HepG2 (cell line): ENCODE measurements around the gene ME3. TPM values are rescaled to one million over a fixed set of nuclear protein-coding genes. Genes with fewer than 3 reads are reported as not detected.
A peak's percentile ranks its signal among the peaks of the same experiment; 100 is the strongest.

ENCODE experiments used
- ETV6 ChIP-seq: sonication (generic); formaldehyde crosslinking; conservative IDR thresholded peaks from 2 replicates; pipeline ENCODE4 v1.4.0; 2020; ENCODE audit warnings: missing genetic modification reagents
- MAFK ChIP-seq, 2 experiments: IDR thresholded peaks in 1 of 2; conservative IDR thresholded peaks in 1 of 2; 2 replicates each; pipeline ENCODE4 v1.6.1; 2011; ENCODE audit warnings: improper control_type of control experiment in 2 of 2, low read length in 2 of 2
- MTERF4 ChIP-seq: sonication (generic); formaldehyde crosslinking; IDR thresholded peaks from 2 replicates; pipeline ENCODE4 v1.8.0; 2023; ENCODE audit warnings: mild to moderate bottlenecking, missing genetic modification reagents
- PCBP2 ChIP-seq: fragments of 200-400 bp; formaldehyde crosslinking; optimal IDR thresholded peaks from 2 replicates; pipeline ENCODE3; 2018; ENCODE audit warnings: low read length, low read depth; ENCODE audit not compliant: poor library complexity, severe bottlenecking
- ZBTB33 ChIP-seq: sonication (generic); formaldehyde crosslinking; IDR thresholded peaks from 2 replicates; pipeline ENCODE4 v1.4.0; 2020; ENCODE audit warnings: missing genetic modification reagents
- ZFP90 ChIP-seq: sonication (generic); formaldehyde crosslinking; IDR thresholded peaks from 2 replicates; pipeline ENCODE4 v1.8.0; 2022; ENCODE audit warnings: missing genetic modification reagents, mild to moderate bottlenecking, inconsistent platforms, borderline replicate concordance
- ZNF615 ChIP-seq: sonication (generic); formaldehyde crosslinking; IDR thresholded peaks from 2 replicates; pipeline ENCODE4 v1.5.0; 2020; ENCODE audit warnings: mild to moderate bottlenecking, missing genetic modification reagents, borderline replicate concordance
- polyA plus RNA-seq, 8 experiments: library from polyadenylated mRNA; depleted of rRNA in 3 of 8; stranded (reverse) in 7 of 8; unstranded in 1 of 8; fragments of >200 nt; fragmentation: Illumina TruSeq in 4 of 8; extraction: Trizol in 4 of 8; gene quantifications; 2 replicates each; pipeline versions ENCODE4 v1.2.1 to v1.2.3, GENCODE V29; 2011 to 2016; ENCODE audit warnings: low read depth in 4 of 8, missing spikeins in 1 of 8, mixed read lengths in 1 of 8; ENCODE audit not compliant: insufficient read depth in 1 of 8
- total RNA-seq, 5 experiments: library from RNA; depleted of rRNA; stranded (reverse); fragments of >200 nt; fragmentation: Illumina TruSeq; extraction: Trizol; gene quantifications; 2 replicates each; pipeline ENCODE4 v1.2.3, GENCODE V29; 2016; ENCODE audit warnings: low read depth in 1 of 5
- TF ChIP-seq, protein P1 (sequence below): sonication (generic); formaldehyde crosslinking; conservative IDR thresholded peaks from 2 replicates; pipeline ENCODE4 v1.5.0; 2020; ENCODE audit warnings: missing genetic modification reagents

Gene ME3
- total and polyA plus RNA-seq, 2 of the 13 experiments (the other 11 are each of a cell fraction or from before 2014, with no cell fraction given), result not detected

- TF ChIP-seq ZBTB33 (CRISPR knock-in tag), result no peak
- TF ChIP-seq MAFK (conservative IDR thresholded peaks at IDR 0.05 in 1 of 2, IDR thresholded peaks at IDR 0.05 in 1 of 2; ENCODE audit: low read length in 2 of 2), result peak; percentile 81 to 94
- TF ChIP-seq ETV6 (CRISPR knock-in tag), result no peak
- no peak for TF ChIP-seq PCBP2
- TF ChIP-seq ZNF615, result no peak
- TF ChIP-seq ZFP90 (CRISPR knock-in tag), result no peak
- no peak for TF ChIP-seq MTERF4 (CRISPR knock-in tag)
- TF ChIP-seq, protein P1, sequence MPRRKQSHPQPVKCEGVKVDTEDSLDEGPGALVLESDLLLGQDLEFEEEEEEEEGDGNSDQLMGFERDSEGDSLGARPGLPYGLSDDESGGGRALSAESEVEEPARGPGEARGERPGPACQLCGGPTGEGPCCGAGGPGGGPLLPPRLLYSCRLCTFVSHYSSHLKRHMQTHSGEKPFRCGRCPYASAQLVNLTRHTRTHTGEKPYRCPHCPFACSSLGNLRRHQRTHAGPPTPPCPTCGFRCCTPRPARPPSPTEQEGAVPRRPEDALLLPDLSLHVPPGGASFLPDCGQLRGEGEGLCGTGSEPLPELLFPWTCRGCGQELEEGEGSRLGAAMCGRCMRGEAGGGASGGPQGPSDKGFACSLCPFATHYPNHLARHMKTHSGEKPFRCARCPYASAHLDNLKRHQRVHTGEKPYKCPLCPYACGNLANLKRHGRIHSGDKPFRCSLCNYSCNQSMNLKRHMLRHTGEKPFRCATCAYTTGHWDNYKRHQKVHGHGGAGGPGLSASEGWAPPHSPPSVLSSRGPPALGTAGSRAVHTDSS (CRISPR knock-in tag), result no peak
These were observed 113.0 kb downstream of the ME3 start (continued) for GRCh38 chr11:86559311-86559945.
